NOMO-1 (cell line): Measurements from ENCODE around the gene POU2AF3.

Experiments
- DNase-seq, 2 experiments: peaks; one replicate each; lab custom pipeline; 2025; ENCODE audit not compliant: unreplicated experiment in 2 of 2; lab: John Stamatoyannopoulos, UW

POU2AF3 gene

GRCh38 chr11:111350811-111351210 is 52.5 kb downstream of the POU2AF3 start:
- DNase-seq = no peak

- no peak for DNase-seq
Observed at GRCh38 chr11:111351374-111352055, 53.2 kb downstream of the POU2AF3 start.

GRCh38 chr11:111352231-111352746 is 53.9 kb downstream of the POU2AF3 start:
- no peak for DNase-seq

- no peak for DNase-seq
Observed at GRCh38 chr11:111352935-111353710, 54.8 kb downstream of the POU2AF3 start.

- no peak for DNase-seq
Observed at GRCh38 chr11:111353776-111354600, 55.6 kb downstream of the POU2AF3 start.

GRCh38 chr11:111354601-111354891 is 56.2 kb downstream of the POU2AF3 start:
- DNase-seq = no peak

GRCh38 chr11:111355101-111355500 is 56.8 kb downstream of the POU2AF3 start:
- DNase-seq = no peak

GRCh38 chr11:111355956-111356659 is 57.8 kb downstream of the POU2AF3 start:
- no peak for DNase-seq

- DNase-seq = no peak
Observed at GRCh38 chr11:111356660-111357048, 58.3 kb downstream of the POU2AF3 start.

- DNase-seq = no peak
Observed at GRCh38 chr11:111357150-111358037, 59.0 kb downstream of the POU2AF3 start.
